ENCODE data around the gene SNX6. TPM values are rescaled to one million over a fixed set of nuclear protein-coding genes. Genes with fewer than 3 reads are reported as not detected.
A peak's percentile ranks its signal among the peaks of the same experiment; 100 is the strongest.
"Not testable (repeated sequence)": the region's sequence is repeated elsewhere in the genome, so short reads cannot be mapped to it uniquely, and the experiment has no call there.

Gene SNX6
- total RNA-seq, 2 donors from 2014 or later: 75.4 to 88.8 TPM

- Mint-ChIP-seq H3K4me1 (peaks cover 15% of the 10 kb centered on the region), H3K9me3 (no peaks in the 10 kb centered on the region), H3K27me3 (no peaks in the 10 kb centered on the region), H3K36me3 (ENCODE audit: low read depth) (peaks cover 47% of the 10 kb centered on the region), H3K27ac (peak overlapping the region; percentile 99), H3K4me3 (peak overlapping the region; percentile 99)
- ATAC-seq (replicated peaks): peak; percentile 37
These were observed 91.0 kb downstream of the SNX6 start for GRCh38 chr14:34538871-34539406.

- Mint-ChIP-seq H3K27ac (peak overlapping the region; percentile 99), H3K4me3 (peak overlapping the region; percentile 99), H3K36me3 (ENCODE audit: low read depth) (peaks cover 55% of the 10 kb centered on the region), H3K4me1 (peaks cover 22% of the 10 kb centered on the region)
- ATAC-seq (replicated peaks); H3K27me3 Mint-ChIP-seq; H3K9me3 Mint-ChIP-seq: not testable (repeated sequence)
These were observed 91.9 kb downstream of the SNX6 start for GRCh38 chr14:34538096-34538495.

GRCh38 chr14:34537677-34538009 lies 92.3 kb downstream of the SNX6 start:
- Mint-ChIP-seq H3K9me3 (no peaks in the 10 kb centered on the region), H3K4me1 (peaks cover 22% of the 10 kb centered on the region), H3K4me3 (peak overlapping the region; percentile 99), H3K27me3 (no peaks in the 10 kb centered on the region), H3K27ac (peak overlapping the region; percentile 54), H3K36me3 (ENCODE audit: low read depth) (peaks cover 60% of the 10 kb centered on the region)
- no peak for ATAC-seq (replicated peaks)

- Mint-ChIP-seq H3K4me3 (peak overlapping the region; percentile 99), H3K9me3 (no peaks in the 10 kb centered on the region), H3K4me1 (peaks cover 22% of the 10 kb centered on the region), H3K27ac (peak overlapping the region; percentile 52), H3K36me3 (ENCODE audit: low read depth) (peaks cover 65% of the 10 kb centered on the region), H3K27me3 (no peaks in the 10 kb centered on the region)
- no peak for ATAC-seq (replicated peaks)
These were observed 92.8 kb downstream of the SNX6 start for GRCh38 chr14:34536951-34537676.

- no peak overlapping the region for H3K4me3 Mint-ChIP-seq
- no peaks in the 10 kb centered on the region for H3K4me1 Mint-ChIP-seq
- ATAC-seq (replicated peaks): no peak
- peaks cover 99% of the 10 kb centered on the region for H3K36me3 Mint-ChIP-seq (ENCODE audit: low read depth)
- no peaks in the 10 kb centered on the region for H3K9me3 Mint-ChIP-seq
- no peaks in the 10 kb centered on the region for H3K27me3 Mint-ChIP-seq
- no peak overlapping the region for H3K27ac Mint-ChIP-seq
These were observed 102.4 kb downstream of the SNX6 start for GRCh38 chr14:34527591-34527990.

- H3K9me3 Mint-ChIP-seq; H3K27me3 Mint-ChIP-seq; ATAC-seq (replicated peaks); H3K27ac Mint-ChIP-seq; H3K4me1 Mint-ChIP-seq; H3K4me3 Mint-ChIP-seq: not testable (repeated sequence)
- H3K36me3 Mint-ChIP-seq (ENCODE audit: low read depth): peaks cover 99% of the 10 kb centered on the region
These were observed 105.7 kb downstream of the SNX6 start for GRCh38 chr14:34524216-34524615.

GRCh38 chr14:34522496-34522895 lies 107.5 kb downstream of the SNX6 start:
- ATAC-seq (replicated peaks): no peak
- Mint-ChIP-seq H3K4me1 (no peaks in the 10 kb centered on the region), H3K36me3 (ENCODE audit: low read depth) (peaks cover 99% of the 10 kb centered on the region), H3K27ac (peak overlapping the region; percentile 41), H3K4me3 (no peak overlapping the region), H3K9me3 (no peaks in the 10 kb centered on the region), H3K27me3 (no peaks in the 10 kb centered on the region)

GRCh38 chr14:34521071-34521470 lies 108.9 kb downstream of the SNX6 start:
- H3K4me3 Mint-ChIP-seq; H3K27me3 Mint-ChIP-seq; H3K4me1 Mint-ChIP-seq; H3K27ac Mint-ChIP-seq; H3K9me3 Mint-ChIP-seq; ATAC-seq (replicated peaks): not testable (repeated sequence)
- peaks cover 99% of the 10 kb centered on the region for H3K36me3 Mint-ChIP-seq (ENCODE audit: low read depth)

GRCh38 chr14:34520304-34520970 lies 109.5 kb downstream of the SNX6 start:
- ATAC-seq (replicated peaks); H3K27me3 Mint-ChIP-seq; H3K27ac Mint-ChIP-seq; H3K4me1 Mint-ChIP-seq; H3K4me3 Mint-ChIP-seq; H3K9me3 Mint-ChIP-seq: not testable (repeated sequence)
- peaks cover 100% of the 10 kb centered on the region for H3K36me3 Mint-ChIP-seq (ENCODE audit: low read depth)

Other genes starting within 250 kb of the SNX6 start
- gene SPTSSA, start 167.9 kb downstream of the SNX6 start, total RNA-seq: 10 to 100 TPM in 1 of 2 donors, 1 to 10 TPM in 1; 7.0 to 12.7 TPM
- 10 to 100 TPM; 33.6 to 46.9 TPM for gene EAPP, start 90.4 kb downstream of the SNX6 start, total RNA-seq
- gene CFL2, start 84.4 kb upstream of the SNX6 start, total RNA-seq: 1 to 10 TPM; 6.6 to 9.2 TPM
- gene BAZ1A, start 245.2 kb upstream of the SNX6 start, total RNA-seq: 10 to 100 TPM; 53.3 to 57.0 TPM

All from activated T-helper 17 cell treated with anti-CD3 and anti-CD28 coated beads, Interleukin-2, amount 50 U/mL, for 72 hours (primary cell).